Activated CD4-positive, alpha-beta T cell treated with anti-CD3 and anti-CD28 coated beads, Interleukin-2, amount 10 ng/mL, durations not matched to agents 7 days and 5 days (primary cell): ENCODE measurements around the gene DACH1. TPM values are rescaled to one million over a fixed set of nuclear protein-coding genes. Genes with fewer than 3 reads are reported as not detected.

Source experiments
- CTCF ChIA-PET: fragments of 350-600 bp; sonication (Branson Sonifier 250); formaldehyde crosslinking; loops from one replicate; lab custom pipeline; 2021; ENCODE audit warnings: antibody characterized with exemption; lab: Charles Lee
- POLR2A ChIA-PET: fragments of 350-600 bp; sonication (Branson Sonifier 250); formaldehyde crosslinking; loops from one replicate; lab custom pipeline; 2021; ENCODE audit warnings: antibody characterized with exemption; lab: Charles Lee
- DNase-seq: peaks from one replicate; pipeline ENCODE4 v3.0.0-alpha.2; 2020
- H3K27ac Mint-ChIP-seq: one replicate; pipeline ENCODE4 v1.8.0; 2021; ENCODE audit warnings: mild to moderate bottlenecking, moderate library complexity, mixed read lengths
- H3K27me3 Mint-ChIP-seq: one replicate; pipeline ENCODE4 v1.8.0; 2021; ENCODE audit warnings: mixed read lengths
- H3K36me3 Mint-ChIP-seq: one replicate; pipeline ENCODE4 v1.8.0; 2021; ENCODE audit warnings: low read depth, mixed read lengths
- H3K4me1 Mint-ChIP-seq: one replicate; pipeline ENCODE4 v1.8.0; 2021; ENCODE audit warnings: mixed read lengths
- H3K4me3 Mint-ChIP-seq: one replicate; pipeline ENCODE4 v1.8.0; 2021; ENCODE audit warnings: mild to moderate bottlenecking, moderate library complexity, mixed read lengths
- H3K9me3 Mint-ChIP-seq: one replicate; pipeline ENCODE4 v1.8.0; 2021; ENCODE audit warnings: mixed read lengths
- total RNA-seq, 2 experiments: library from RNA; stranded (reverse); gene quantifications; one replicate each; pipeline ENCODE4 v1.2.3, GENCODE V29; 2021

DACH1 gene
- total RNA-seq, 2 experiments from 2014 or later = not detected

DNA sequence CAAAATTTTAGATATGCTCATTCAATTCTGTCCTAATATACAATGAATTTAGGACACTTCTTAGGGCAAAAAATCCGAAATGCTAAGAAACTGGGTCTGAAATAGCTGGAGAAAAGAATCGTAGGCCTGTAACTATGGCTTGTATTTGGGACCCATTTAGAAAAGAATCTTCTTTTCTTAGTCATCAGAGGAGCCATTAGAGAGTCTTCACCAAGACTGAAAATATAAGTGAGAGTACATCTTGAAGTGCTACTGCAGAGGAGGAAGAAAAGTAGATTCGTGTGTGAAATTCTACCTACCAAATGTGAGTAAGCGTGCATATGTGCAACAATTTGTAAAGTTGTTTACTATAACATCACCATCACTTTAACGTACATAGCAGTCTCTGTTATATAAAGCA is 8.8 kb upstream of the DACH1 start:
- Mint-ChIP-seq H3K36me3 (no peaks in the 10 kb centered on the region), H3K4me3 (no peak overlapping the region), H3K9me3 (no peaks in the 10 kb centered on the region), H3K27me3 (peaks cover 13% of the 10 kb centered on the region), H3K27ac (no peak overlapping the region), H3K4me1 (peaks cover 9% of the 10 kb centered on the region)
- CTCF ChIA-PET = no interaction called here
- POLR2A ChIA-PET = no interaction called here
- no peak for DNase-seq

DNA sequence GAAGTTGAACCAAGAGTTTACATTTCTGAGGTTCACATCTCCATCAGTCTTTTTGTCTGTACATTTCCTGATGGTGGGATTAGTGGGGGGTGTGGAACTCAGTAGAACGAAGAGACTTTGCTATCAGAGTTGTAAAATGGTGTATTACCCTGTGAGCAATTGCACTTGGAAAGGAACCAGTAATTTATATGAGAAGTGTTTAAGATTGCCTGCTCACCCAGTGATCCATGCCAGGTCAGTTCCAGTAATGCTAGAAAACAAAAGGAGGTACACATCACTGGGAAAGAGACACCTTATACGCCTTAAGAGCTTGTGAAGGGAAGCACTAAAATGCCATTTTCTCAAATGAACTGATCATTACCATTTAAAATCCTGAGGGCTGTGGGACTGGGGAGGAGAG is 7.5 kb upstream of the DACH1 start:
- H3K27ac Mint-ChIP-seq = no peak overlapping the region
- H3K4me1 Mint-ChIP-seq = peaks cover 9% of the 10 kb centered on the region
- ChIA-PET CTCF (no interaction called here), POLR2A (no interaction called here)
- peaks cover 24% of the 10 kb centered on the region for H3K27me3 Mint-ChIP-seq
- no peak for DNase-seq
- no peaks in the 10 kb centered on the region for H3K9me3 Mint-ChIP-seq
- no peak overlapping the region for H3K4me3 Mint-ChIP-seq
- H3K36me3 Mint-ChIP-seq = no peaks in the 10 kb centered on the region

DNA sequence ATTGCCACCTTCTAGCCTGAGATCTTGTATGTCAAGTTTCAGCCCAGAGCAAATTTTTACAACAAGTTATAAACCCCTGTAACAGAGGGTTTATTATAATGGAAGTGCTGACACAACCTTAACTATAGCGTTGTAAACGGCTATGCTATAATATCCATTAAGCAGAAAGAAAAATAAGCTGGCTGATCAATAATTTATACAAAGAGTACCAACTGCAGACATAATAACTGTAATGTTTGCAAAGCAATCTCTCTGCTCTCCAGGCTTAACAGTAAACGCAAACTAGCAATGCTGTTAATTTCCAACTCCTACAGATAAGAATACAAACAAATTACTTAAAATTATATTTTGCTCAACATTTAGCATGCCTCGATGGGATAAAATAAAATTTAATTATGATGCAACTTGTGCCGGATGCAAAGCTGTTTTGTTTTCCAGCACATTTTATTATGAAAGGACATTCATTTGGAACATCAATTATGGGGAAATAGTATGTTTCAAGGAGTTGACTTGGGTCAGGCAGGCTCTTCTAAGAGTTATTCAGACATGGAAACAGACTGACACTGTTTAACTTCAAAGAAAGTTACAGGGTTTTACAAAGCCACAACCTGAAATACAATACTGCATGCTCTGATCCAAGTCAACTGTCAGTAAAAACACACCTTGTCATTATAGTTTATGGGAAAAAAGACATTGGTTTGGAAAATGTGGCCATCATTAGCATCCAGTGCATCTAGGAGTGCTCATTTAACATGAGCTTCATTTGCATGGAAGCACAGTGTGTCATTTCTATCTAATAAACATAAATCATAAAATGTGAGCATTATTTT is 6.6 kb upstream of the DACH1 start:
- Mint-ChIP-seq H3K4me3 (no peak overlapping the region), H3K4me1 (peaks cover 7% of the 10 kb centered on the region), H3K27ac (no peak overlapping the region), H3K9me3 (no peaks in the 10 kb centered on the region), H3K27me3 (peaks cover 31% of the 10 kb centered on the region), H3K36me3 (no peaks in the 10 kb centered on the region)
- no peak for DNase-seq
- ChIA-PET CTCF (no interaction called here), POLR2A (no interaction called here)

DNA sequence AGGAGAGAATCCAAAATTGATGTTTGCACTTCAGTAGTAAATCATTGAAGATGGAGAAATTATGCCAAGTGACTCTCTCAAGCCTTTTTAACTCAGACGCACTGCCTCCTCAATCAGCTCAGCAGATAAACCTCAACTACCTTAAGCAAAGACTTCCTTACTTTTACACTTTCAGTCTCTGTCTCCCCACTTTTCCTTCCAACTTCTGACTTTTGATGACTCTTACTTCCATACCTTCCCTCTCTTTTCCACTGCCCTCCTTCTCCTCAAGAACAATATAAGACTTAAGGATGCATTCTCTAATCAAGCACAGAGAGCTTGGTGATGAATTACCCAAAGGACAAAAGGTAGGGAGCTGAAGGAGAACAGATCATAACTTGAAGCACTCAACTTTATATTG is 4.8 kb upstream of the DACH1 start:
- ChIA-PET CTCF (no interaction called here), POLR2A (no interaction called here)
- no peaks in the 10 kb centered on the region for H3K36me3 Mint-ChIP-seq
- no peak for DNase-seq
- H3K4me3 Mint-ChIP-seq = no peak overlapping the region
- peaks cover 45% of the 10 kb centered on the region for H3K27me3 Mint-ChIP-seq
- no peaks in the 10 kb centered on the region for H3K9me3 Mint-ChIP-seq
- H3K4me1 Mint-ChIP-seq = peaks cover 6% of the 10 kb centered on the region
- no peak overlapping the region for H3K27ac Mint-ChIP-seq

DNA sequence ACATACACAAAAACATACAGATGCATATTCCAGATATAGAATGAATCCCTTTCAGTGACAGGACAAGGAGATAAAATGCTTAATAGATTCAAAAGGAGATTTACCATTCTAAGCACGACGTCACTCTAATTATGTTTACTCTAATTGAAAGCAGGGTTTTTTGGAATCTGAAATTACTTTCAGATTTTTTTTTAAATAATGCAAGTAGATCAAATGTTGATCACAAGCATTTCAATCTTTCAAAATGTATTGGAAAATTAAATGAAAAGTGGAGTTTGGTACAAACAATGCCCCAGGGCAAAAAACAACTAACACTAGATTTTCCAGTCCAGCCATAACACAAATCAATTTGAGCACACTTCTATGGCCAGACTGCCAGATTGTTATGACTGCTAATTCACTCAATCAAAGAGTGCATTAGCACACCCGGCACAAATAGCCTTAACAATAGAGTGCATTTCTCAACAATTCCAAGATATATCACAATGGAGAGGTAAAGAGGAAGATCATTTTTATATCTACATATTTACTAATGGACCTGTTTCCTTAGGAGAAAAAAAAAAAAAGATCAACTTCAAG is 4.3 kb upstream of the DACH1 start:
- Mint-ChIP-seq H3K36me3 (no peaks in the 10 kb centered on the region), H3K27ac (no peak overlapping the region), H3K9me3 (no peaks in the 10 kb centered on the region), H3K27me3 (peaks cover 50% of the 10 kb centered on the region), H3K4me1 (peaks cover 6% of the 10 kb centered on the region), H3K4me3 (no peak overlapping the region)
- POLR2A ChIA-PET = no interaction called here
- no peak for DNase-seq
- CTCF ChIA-PET = no interaction called here

DNA sequence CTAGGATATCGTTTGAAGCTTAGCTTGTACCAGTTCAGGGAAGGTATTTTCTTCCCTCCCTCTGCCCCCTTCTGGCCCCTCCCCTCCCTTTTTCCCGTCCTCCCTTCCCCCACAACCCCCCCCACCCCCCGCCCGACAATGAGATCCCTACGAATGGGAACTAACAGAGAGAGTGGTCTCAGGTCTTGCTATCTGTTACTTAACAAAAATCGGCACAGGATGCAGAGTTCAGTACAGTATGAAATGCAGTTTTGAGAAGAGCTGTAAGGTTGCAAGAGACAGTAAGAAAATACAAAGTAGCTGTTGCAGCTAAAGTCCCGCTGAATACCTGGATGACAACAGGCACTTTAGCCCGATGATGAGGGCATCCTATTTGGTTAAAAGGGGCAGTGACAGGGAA is 3.1 kb upstream of the DACH1 start:
- DNase-seq = no peak
- peaks cover 50% of the 10 kb centered on the region for H3K27me3 Mint-ChIP-seq
- ChIA-PET CTCF (no interaction called here), POLR2A (no interaction called here)
- H3K36me3 Mint-ChIP-seq = no peaks in the 10 kb centered on the region
- H3K4me3 Mint-ChIP-seq = no peak overlapping the region
- H3K27ac Mint-ChIP-seq = no peak overlapping the region
- H3K4me1 Mint-ChIP-seq = peaks cover 6% of the 10 kb centered on the region
- H3K9me3 Mint-ChIP-seq = no peaks in the 10 kb centered on the region

DNA sequence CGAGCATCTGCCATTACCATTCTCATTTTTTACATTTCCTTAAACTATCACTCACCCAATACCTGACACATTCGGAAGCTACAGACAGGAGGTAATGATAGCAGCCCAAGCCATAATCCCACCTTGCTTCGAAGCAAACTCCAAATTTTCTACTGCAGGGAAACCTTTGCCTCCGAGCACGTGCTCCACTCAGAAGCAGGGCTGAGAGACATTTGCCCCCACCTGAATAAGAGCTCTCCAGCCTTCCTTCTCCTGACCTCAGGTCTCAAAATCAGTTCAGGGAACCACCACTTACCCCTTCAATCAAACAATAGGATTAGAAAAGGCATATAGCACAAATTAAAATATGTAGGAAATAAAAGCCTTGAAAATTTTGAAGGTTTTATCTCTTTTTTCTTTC is 2.3 kb upstream of the DACH1 start:
- Mint-ChIP-seq H3K4me3 (no peak overlapping the region), H3K27ac (no peak overlapping the region), H3K4me1 (peaks cover 15% of the 10 kb centered on the region), H3K27me3 (peaks cover 58% of the 10 kb centered on the region), H3K36me3 (peaks cover 4% of the 10 kb centered on the region), H3K9me3 (no peaks in the 10 kb centered on the region)
- ChIA-PET CTCF (no interaction called here), POLR2A (no interaction called here)
- DNase-seq = no peak

DNA sequence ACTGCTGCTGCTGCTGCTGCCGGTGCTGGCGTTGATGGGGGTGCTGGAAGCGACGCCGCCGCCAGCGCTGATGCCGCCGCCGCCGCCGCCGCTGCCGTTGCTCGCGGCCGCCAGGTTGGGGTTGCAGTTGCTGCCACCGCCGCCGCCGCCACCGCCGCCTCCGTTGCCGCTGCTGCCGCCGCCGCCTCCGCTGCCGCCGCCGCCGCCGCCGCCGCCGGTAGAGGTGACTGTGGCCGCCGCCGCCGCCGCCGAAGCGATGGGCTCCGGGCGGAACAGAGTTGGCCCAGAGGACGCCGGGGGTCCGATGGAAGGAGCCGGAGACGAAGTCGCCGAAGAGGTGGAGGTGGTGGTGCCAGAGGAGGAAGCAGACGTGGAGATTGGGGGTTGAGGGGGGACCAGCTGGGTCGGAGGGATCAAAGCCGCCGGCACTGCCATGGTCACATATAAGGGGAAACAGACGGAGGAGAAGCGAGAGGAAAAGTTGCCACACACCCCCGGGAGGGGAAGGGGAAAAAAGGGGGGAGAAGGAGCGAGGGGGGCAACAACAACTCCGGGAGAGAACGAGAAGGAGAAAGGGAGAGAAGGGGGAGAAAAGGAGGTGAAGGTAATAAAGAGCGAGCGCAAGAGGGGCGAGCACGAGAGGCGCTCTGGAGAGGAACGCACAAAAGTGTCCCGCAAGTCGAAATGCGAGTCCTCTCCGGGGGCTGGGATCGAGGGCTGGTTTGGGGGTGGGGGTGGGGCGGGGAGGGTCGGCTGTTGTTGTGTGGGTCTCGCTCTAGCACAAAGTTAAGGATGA is 471 bp downstream of the DACH1 start:
- Mint-ChIP-seq H3K4me1 (peaks cover 18% of the 10 kb centered on the region), H3K36me3 (peaks cover 4% of the 10 kb centered on the region), H3K4me3 (peak overlapping the region; percentile 58), H3K27ac (no peak overlapping the region), H3K9me3 (no peaks in the 10 kb centered on the region), H3K27me3 (peaks cover 65% of the 10 kb centered on the region)
- CTCF ChIA-PET = no interaction called here
- DNase-seq = peak; percentile 22
- POLR2A ChIA-PET = no interaction called here

DNA sequence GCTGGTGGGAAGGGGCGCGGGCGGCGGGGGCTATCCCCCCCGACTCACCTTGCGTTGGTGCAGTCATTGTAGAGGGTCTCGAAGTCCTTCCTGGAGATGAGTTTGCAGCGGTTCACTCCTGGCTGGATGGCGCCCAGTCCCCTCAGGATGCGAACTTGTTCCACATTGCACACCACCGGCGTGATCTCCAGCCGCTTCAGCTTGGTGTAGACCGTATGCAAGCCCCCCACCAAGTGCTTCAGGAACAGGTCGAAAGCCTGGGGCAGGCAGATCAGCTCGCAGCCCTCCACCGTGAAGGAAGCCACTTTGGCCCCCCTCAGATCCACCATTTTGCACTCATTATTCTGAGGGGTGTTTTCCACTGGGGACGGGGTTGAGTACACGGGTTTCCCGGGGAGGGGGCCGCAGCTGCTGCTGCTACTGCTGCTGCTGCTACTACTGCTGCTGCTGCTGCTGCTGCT is 1.1 kb downstream of the DACH1 start:
- H3K4me3 Mint-ChIP-seq = peak overlapping the region; percentile 58
- peaks cover 18% of the 10 kb centered on the region for H3K4me1 Mint-ChIP-seq
- H3K9me3 Mint-ChIP-seq = no peaks in the 10 kb centered on the region
- no peak overlapping the region for H3K27ac Mint-ChIP-seq
- H3K27me3 Mint-ChIP-seq = peaks cover 65% of the 10 kb centered on the region
- DNase-seq = no peak
- peaks cover 4% of the 10 kb centered on the region for H3K36me3 Mint-ChIP-seq
- ChIA-PET CTCF (no interaction called here), POLR2A (no interaction called here)

DNA sequence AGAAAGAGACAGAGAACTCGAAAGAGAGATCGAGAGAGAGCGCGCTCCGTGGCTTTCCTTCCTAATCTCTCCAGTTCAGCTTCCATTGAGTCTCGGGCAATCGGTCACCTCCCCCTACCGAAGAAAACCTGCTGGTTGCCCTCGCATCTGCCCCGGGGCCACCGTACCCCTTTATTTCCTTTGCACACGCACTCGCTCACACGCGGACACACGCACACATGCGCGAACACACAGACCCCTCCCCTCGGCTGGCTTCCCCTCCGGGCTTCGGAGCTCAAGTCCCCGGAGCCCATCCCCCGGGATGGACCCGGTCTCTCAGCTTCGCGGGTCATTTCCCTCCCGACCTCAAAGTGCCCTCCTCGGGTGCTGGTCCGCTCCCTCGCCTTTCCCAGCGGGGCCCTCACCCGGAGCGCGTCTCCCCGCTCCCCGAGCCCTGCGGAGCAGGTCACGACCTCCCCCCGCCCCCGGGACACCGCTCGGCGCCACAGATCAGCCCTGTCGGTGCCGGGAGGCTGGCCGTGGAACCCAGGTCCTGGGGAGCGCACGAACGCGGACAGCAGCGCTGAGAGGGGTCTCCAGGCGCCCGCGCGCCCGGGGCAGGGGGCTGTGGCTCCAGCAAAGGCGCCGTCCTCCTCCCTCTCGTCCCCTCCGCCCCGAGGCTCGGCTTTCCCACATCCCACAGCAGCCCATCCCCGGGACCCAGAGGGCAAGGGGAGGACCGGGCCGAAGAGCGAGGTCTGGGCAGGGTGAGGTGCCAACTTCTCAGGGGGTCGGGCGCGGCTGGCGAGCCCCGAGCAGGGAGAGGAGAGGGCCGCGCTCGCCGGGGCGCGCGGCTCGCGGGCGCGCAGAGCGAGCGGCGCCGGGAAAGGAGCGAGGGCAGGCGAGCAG is 1.8 kb downstream of the DACH1 start:
- no peak for DNase-seq
- Mint-ChIP-seq H3K4me3 (peak overlapping the region; percentile 82), H3K27ac (no peak overlapping the region), H3K36me3 (peaks cover 4% of the 10 kb centered on the region), H3K9me3 (no peaks in the 10 kb centered on the region), H3K27me3 (peaks cover 64% of the 10 kb centered on the region), H3K4me1 (peaks cover 18% of the 10 kb centered on the region)
- CTCF ChIA-PET = no interaction called here
- POLR2A ChIA-PET = no interaction called here

DNA sequence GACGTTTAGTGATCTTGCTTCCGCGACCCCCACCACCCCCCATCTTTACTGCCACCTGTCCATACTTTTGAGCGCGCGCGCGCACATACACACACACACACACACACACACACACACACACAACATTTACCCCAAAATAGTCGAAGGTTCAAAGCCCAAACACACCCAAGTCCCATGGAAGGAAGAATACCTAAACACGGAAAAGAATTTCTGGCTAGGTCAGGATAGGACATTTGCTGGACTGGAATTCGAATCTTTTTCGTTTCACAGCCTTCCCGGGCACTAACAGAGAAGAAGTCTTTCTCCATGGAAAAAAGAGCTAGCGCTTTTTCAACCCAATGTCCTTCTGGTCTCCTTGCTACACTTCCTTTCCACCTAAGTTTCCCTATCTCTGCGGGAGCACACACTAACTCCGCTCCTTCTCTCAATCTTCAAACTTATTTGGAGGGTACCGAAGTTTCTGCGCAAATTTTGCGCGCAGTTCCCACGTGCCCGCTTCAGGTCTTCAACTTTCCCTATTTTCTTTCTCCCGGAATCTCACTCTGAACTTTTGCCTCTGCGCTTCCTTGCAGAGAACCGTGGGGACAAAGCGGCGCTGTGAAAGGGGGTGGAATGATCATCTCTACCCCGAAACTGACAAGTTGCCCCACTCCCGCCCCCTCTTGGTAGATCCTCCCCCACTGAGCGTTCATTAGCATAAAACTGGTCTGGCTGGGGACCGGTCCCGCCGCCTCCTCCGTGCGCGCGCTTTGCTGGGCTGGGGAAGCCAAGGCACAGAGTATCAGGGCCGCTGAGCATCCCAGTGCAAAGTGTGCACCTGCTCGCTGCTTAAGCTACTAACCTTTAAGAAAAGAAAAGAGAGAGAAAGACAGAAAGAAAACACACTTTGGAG is 2.7 kb downstream of the DACH1 start:
- peak; percentile 36 for DNase-seq
- ChIA-PET POLR2A (no interaction called here), CTCF (no interaction called here)
- peaks cover 56% of the 10 kb centered on the region for H3K27me3 Mint-ChIP-seq
- H3K9me3 Mint-ChIP-seq = no peaks in the 10 kb centered on the region
- peak overlapping the region; percentile 82 for H3K4me3 Mint-ChIP-seq
- H3K4me1 Mint-ChIP-seq = peaks cover 18% of the 10 kb centered on the region
- peak overlapping the region; percentile 82 for H3K27ac Mint-ChIP-seq
- H3K36me3 Mint-ChIP-seq = peaks cover 4% of the 10 kb centered on the region
